Endothelial cell of umbilical vein (primary cell): ENCODE results near the gene PGS1. TPM values are rescaled to one million over a fixed set of nuclear protein-coding genes. Genes with fewer than 3 reads are reported as not detected.
A peak's percentile ranks its signal among the peaks of the same experiment; 100 is the strongest.

Experiments used
- BruUV-seq: library from RNA; stranded (reverse); fragments of 400-500 nt; replicated peaks from 2 replicates; lab custom pipeline; 2021; lab: Mats Ljungman, UMichigan
- CTCF ChIA-PET: fragments of 300-600, 350-600 bp; sonication (Branson Sonifier 250); formaldehyde crosslinking; loops from one replicate; lab custom pipeline; 2021; ENCODE audit warnings: antibody characterized with exemption, inconsistent platforms; lab: Charles Lee
- POLR2A ChIA-PET: fragments of 300-600, 350-600 bp; sonication (Branson Sonifier 250); formaldehyde crosslinking; loops from one replicate; lab custom pipeline; 2021; ENCODE audit warnings: antibody characterized with exemption, inconsistent platforms; lab: Charles Lee
- DNase-seq: peaks from one replicate; pipeline ENCODE4 v3.0.0-alpha.2; 2011; ENCODE audit warnings: low read depth, low spot score
- FAIRE-seq: peaks from 2 replicates; lab custom pipeline; 2011; peaks lifted over from hg19 to GRCh38; lab: Jason Lieb, UNC
- H2AFZ ChIP-seq: 2 replicates; pipeline ENCODE4 v1.6.0; 2012; ENCODE audit warnings: low read depth, low read length, control low read depth, inconsistent platforms
- H3K27ac ChIP-seq: 2 replicates; pipeline ENCODE4 v1.5.1; 2011; ENCODE audit warnings: low read depth, mild to moderate bottlenecking, control low read depth, low read length, moderate library complexity; ENCODE audit not compliant: insufficient read depth
- H3K27me3 ChIP-seq, 2 experiments: 2 replicates each; pipeline versions ENCODE4 v1.6.0 to v1.6.1; 2011; ENCODE audit warnings: low read length in 2 of 2, mixed read lengths in 1 of 2; ENCODE audit not compliant: control insufficient read depth in 2 of 2, insufficient read depth in 2 of 2
- H3K36me3 ChIP-seq, 2 experiments: 2 replicates in 1 of 2; 3 replicates in 1 of 2; pipeline ENCODE4 v1.5.1; 2011; ENCODE audit warnings: low read length in 2 of 2, mild to moderate bottlenecking in 1 of 2, moderate library complexity in 1 of 2; ENCODE audit not compliant: control insufficient read depth in 2 of 2, insufficient read depth in 2 of 2; ENCODE audit errors: extremely low read depth in 1 of 2
- H3K4me1 ChIP-seq: 3 replicates; pipeline ENCODE4 v1.5.1; 2011; ENCODE audit warnings: mild to moderate bottlenecking, low read length; ENCODE audit not compliant: control insufficient read depth, insufficient read depth; ENCODE audit errors: extremely low read depth
- H3K4me2 ChIP-seq: 2 replicates; pipeline ENCODE4 v1.6.1; 2011; ENCODE audit warnings: low read length, control low read depth, mixed read lengths; ENCODE audit not compliant: insufficient read depth
- H3K4me3 ChIP-seq, 3 experiments: fragments of 200-600 bp in 1 of 3; sonication (generic), shearing (Covaris generic) in 1 of 3; replicated peaks in 1 of 3; 2 replicates each; pipeline ENCODE4 v1.5.1; 2011 to 2016; ENCODE audit warnings: control low read depth in 3 of 3, low read length in 3 of 3, mild to moderate bottlenecking in 2 of 3, inconsistent platforms in 1 of 3, low read depth in 1 of 3, moderate library complexity in 1 of 3; ENCODE audit not compliant: insufficient read depth in 1 of 3
- H3K79me2 ChIP-seq: 2 replicates; pipeline ENCODE4 v1.6.0; 2012; ENCODE audit warnings: low read length, inconsistent platforms; ENCODE audit not compliant: control insufficient read depth, insufficient read depth
- H3K9ac ChIP-seq: replicated peaks from 2 replicates; pipeline ENCODE3; 2011; ENCODE audit warnings: low read length, control low read depth; ENCODE audit not compliant: insufficient read depth; ENCODE audit errors: extremely low read depth
- H3K9me1 ChIP-seq: replicated peaks from 3 replicates; pipeline ENCODE4 v1.6.0; 2011; ENCODE audit warnings: mild to moderate bottlenecking, low read length; ENCODE audit not compliant: control insufficient read depth, insufficient read depth; ENCODE audit errors: extremely low read depth
- H3K9me3 ChIP-seq: replicated peaks from 2 replicates; pipeline ENCODE4 v1.5.1; 2012; ENCODE audit warnings: low read length, inconsistent platforms; ENCODE audit not compliant: control insufficient read depth, insufficient read depth
- H4K20me1 ChIP-seq: replicated peaks from 2 replicates; pipeline ENCODE3; 2011; ENCODE audit warnings: mild to moderate bottlenecking, low read length; ENCODE audit not compliant: control insufficient read depth, insufficient read depth; ENCODE audit errors: extremely low read depth
- CTCF ChIP-seq, 2 donors: IDR thresholded peaks; 1 replicate in 1 of 2; 2 replicates in 1 of 2; pipeline ENCODE4 v1.5.1; 2011; ENCODE audit warnings: low read length in 2 of 2, mild to moderate bottlenecking in 2 of 2, moderate library complexity in 2 of 2, control low read depth in 1 of 2, inconsistent platforms in 1 of 2, low read depth in 1 of 2; ENCODE audit not compliant: insufficient read depth in 1 of 2; ENCODE audit errors: extremely low read depth in 1 of 2
- EZH2 ChIP-seq: IDR thresholded peaks from 2 replicates; pipeline ENCODE4 v1.6.1; 2012; ENCODE audit warnings: borderline replicate concordance, low read depth, mild to moderate bottlenecking, moderate library complexity, low read length, inconsistent platforms; ENCODE audit not compliant: severe bottlenecking
- FOS ChIP-seq: IDR thresholded peaks from 2 replicates; pipeline ENCODE4 v1.6.1; 2011; ENCODE audit warnings: mild to moderate bottlenecking, low read length, moderate library complexity, borderline replicate concordance; ENCODE audit not compliant: insufficient read depth
- GATA2 ChIP-seq: IDR thresholded peaks from 2 replicates; pipeline ENCODE4 v1.7.0; 2011; ENCODE audit warnings: low read depth, mild to moderate bottlenecking, moderate library complexity, mixed read lengths, low read length; ENCODE audit not compliant: insufficient read length, insufficient read depth
- JUN ChIP-seq: IDR thresholded peaks from 2 replicates; pipeline ENCODE4 v1.6.1; 2011; ENCODE audit warnings: borderline replicate concordance, low read depth; ENCODE audit not compliant: insufficient read length, insufficient read depth
- MAX ChIP-seq: IDR thresholded peaks from 2 replicates; pipeline ENCODE4 v1.6.1; 2011; ENCODE audit not compliant: insufficient read depth, insufficient read length
- MYC ChIP-seq: IDR thresholded peaks from one replicate; pipeline ENCODE4 v1.6.1; 2011; ENCODE audit warnings: mild to moderate bottlenecking, low read depth, low read length
- POLR2A ChIP-seq: IDR thresholded peaks from 2 replicates; pipeline ENCODE4 v1.6.1; 2012; ENCODE audit warnings: low read depth, mild to moderate bottlenecking, control low read depth, low read length
- POLR2AphosphoS5 ChIP-seq: IDR thresholded peaks from 2 replicates; pipeline ENCODE4 v1.6.1; 2012; ENCODE audit warnings: low read depth, mild to moderate bottlenecking, control low read depth, low read length, moderate library complexity; ENCODE audit not compliant: insufficient read depth
- dilution Hi-C: fragments of 300-500 bp; cut with MboI; formaldehyde crosslinking; loops from one replicate; pipeline ENCODE4 v1.15.0; 2019; ENCODE audit warnings: low sequenced_read_pairs; ENCODE audit not compliant: extremely low pct_ligation_motif_present
- intact Hi-C: fragments of 100-400 bp; cut with micrococcal nuclease; formaldehyde crosslinking; loops from one replicate; pipeline ENCODE4 v1.10.0; 2022
- polyA plus RNA-seq, 4 experiments: library from polyadenylated mRNA; depleted of rRNA in 3 of 4; stranded (reverse) in 3 of 4; unstranded in 1 of 4; fragments of >200 nt; gene quantifications; 2 replicates each; pipeline versions ENCODE4 v1.2.1 to v1.2.3, GENCODE V29; 2011 to 2012; ENCODE audit warnings: missing spikeins in 1 of 4
- total RNA-seq: library from RNA; stranded (reverse); gene quantifications from 2 replicates; pipeline ENCODE4 v1.2.3, GENCODE V29; 2021

PGS1 gene
- total and polyA plus RNA-seq, 2 donors (not counting 3 experiments of a cell fraction or from before 2014, with no cell fraction given), result 50.8 to 66.0 TPM

GRCh38 chr17:78377858-78378224 lies 608 bp upstream of the PGS1 start:
- peak overlapping the region; percentile 81 for H2AFZ ChIP-seq
- TF ChIP-seq MAX (no peak), EZH2 (no peak), POLR2AphosphoS5 (no peak), JUN (no peak), FOS (no peak), MYC (no peak), CTCF (IDR thresholded peaks at IDR 0.05; ENCODE audit: extremely low read depth in 1 of 2, insufficient read depth in 1 of 2, low read depth in 1 of 2, low read length in 2 of 2) (no peak), GATA2 (no peak), POLR2A (no peak)
- no TSS peak for BruUV-seq
- intact Hi-C loops, result no loop called here
- dilution Hi-C loops, result no loop called here
- FAIRE-seq (no peak), DNase-seq (no peak)
- H4K20me1 ChIP-seq, result no peaks in the 10 kb centered on the region
- ChIA-PET CTCF (interaction anchor here (1.1 to 4.2 kb wide), 3 partner anchors 10 to 40 kb away, joined by 3 to 23 read pairs (median 6); no protein-coding TSS in a partner anchor), POLR2A (interaction anchor here (0.8 kb wide), 1 partner anchor 18 kb away, joined by 3 read pairs; the partner anchor contains the start of gene SOCS3)
- no peaks in the 10 kb centered on the region for H3K9me1 ChIP-seq
- peak overlapping the region; percentile 62 to 75 (median 67) for H3K4me3 ChIP-seq
- H3K79me2 ChIP-seq, result peaks cover 30% of the 10 kb centered on the region
- H3K4me2 ChIP-seq, result peak overlapping the region; percentile 64
- peak overlapping the region; percentile 91 for H3K27ac ChIP-seq
- peaks cover 61% of the 10 kb centered on the region for H3K4me1 ChIP-seq
- no peaks in the 10 kb centered on the region for H3K9me3 ChIP-seq
- H3K9ac ChIP-seq, result peak overlapping the region; percentile 93
- no peaks in the 10 kb centered on the region for H3K36me3 ChIP-seq
- H3K27me3 ChIP-seq, result no peaks in the 10 kb centered on the region
